ENCODE measurements around the gene ARHGEF28. TPM values are rescaled to one million over a fixed set of nuclear protein-coding genes. Genes with fewer than 3 reads are reported as not detected.

ARHGEF28 gene
- total and polyA plus RNA-seq, 10 of the 15 experiments (the other 5 are each of a cell fraction or from before 2014, with no cell fraction given), result 0.10 to 0.72 (median 0.22) TPM; not detected in 2

- intact Hi-C loops (cut with micrococcal nuclease; ENCODE audit: unreplicated experiment) (no loop called here), in situ Hi-C loops (cut with MboI) (no loop called here)
- H2AFZ ChIP-seq (ENCODE audit: control insufficient read depth, low read depth, low read length), result no peak overlapping the region
- no peaks in the 10 kb centered on the region for H4K20me1 ChIP-seq (ENCODE audit: control insufficient read depth, insufficient read depth)
- no TSS peak for BruUV-seq (replicated peaks)
- H3K27me3 ChIP-seq (replicated peaks in 1 of 2; ENCODE audit: control insufficient read depth in 2 of 2, insufficient read depth in 2 of 2, low read length in 1 of 2), result no peaks in the 10 kb centered on the region; a peak in 1 of 4 replicates
- no peak for FAIRE-seq
- no peak for ATAC-seq
- ChIA-PET RAD21 (ENCODE audit: unreplicated experiment) (no interaction called here), CTCF (interaction anchor here (0.6 to 2.4 kb wide), 4 partner anchors 11 to 26 kb away, joined by 3 to 7 read pairs (median 4); no protein-coding TSS in a partner anchor), POLR2A (interaction anchor here (1.1 kb wide), 1 partner anchor 11 kb away, joined by 3 read pairs; no protein-coding TSS in a partner anchor), SMC1A (ENCODE audit: uncharacterized antibody, unreplicated experiment) (no interaction called here)
- H3K9ac ChIP-seq (ENCODE audit: control insufficient read depth, insufficient read depth, low read length), result no peak overlapping the region
- H3K4me1 ChIP-seq (ENCODE audit: control insufficient read depth, insufficient read depth, low read length), result no peaks in the 10 kb centered on the region; the same call in 1 of the 2 replicates
- TF ChIP-seq ZNF217 (IDR thresholded peaks at IDR 0.05) (no peak), TARDBP (IDR thresholded peaks at IDR 0.05; ENCODE audit: borderline replicate concordance) (no peak), CBX5 (IDR thresholded peaks at IDR 0.05; ENCODE audit: low read depth) (no peak), NFYB (IDR thresholded peaks at IDR 0.05; ENCODE audit: insufficient read depth, low read depth, low read length) (no peak), TAF1 (IDR thresholded peaks at IDR 0.05; ENCODE audit: borderline replicate concordance, low read depth, low read length) (no peak), ZBTB40 (IDR thresholded peaks at IDR 0.05; ENCODE audit: borderline replicate concordance) (no peak), IRF4 (IDR thresholded peaks at IDR 0.05; ENCODE audit: low read depth, low read length) (no peak), RB1 (IDR thresholded peaks at IDR 0.05; ENCODE audit: borderline replicate concordance) (no peak), POU2F2 (IDR thresholded peaks at IDR 0.05; ENCODE audit: borderline replicate concordance, low read depth, low read length) (no peak), NKRF (conservative IDR thresholded peaks at IDR 0.05) (no peak), PAX5 (IDR thresholded peaks at IDR 0.05; ENCODE audit: borderline replicate concordance, low read depth, low read length) (no peak), ZBED1 (IDR thresholded peaks at IDR 0.05; ENCODE audit: borderline replicate concordance) (no peak), ZSCAN29 (IDR thresholded peaks at IDR 0.05) (no peak), BACH1 (IDR thresholded peaks at IDR 0.05; ENCODE audit: borderline replicate concordance) (no peak), ATF2 (IDR thresholded peaks at IDR 0.05; ENCODE audit: low read length) (no peak), SIN3A (IDR thresholded peaks at IDR 0.05; ENCODE audit: low read depth, low read length) (no peak), ETV6 (conservative IDR thresholded peaks at IDR 0.05 in 1 of 2, IDR thresholded peaks at IDR 0.05 in 1 of 2; ENCODE audit: borderline replicate concordance in 1 of 2, low read depth in 1 of 2) (no peak), SREBF2 (IDR thresholded peaks at IDR 0.05; ENCODE audit: low read length) (no peak), JUNB (IDR thresholded peaks at IDR 0.05) (no peak)
- H3K4me3 ChIP-seq, result no peak overlapping the region
- H3K27ac ChIP-seq (ENCODE audit: control insufficient read depth, insufficient read depth), result no peak overlapping the region
- no peak overlapping the region for H3K4me2 ChIP-seq (ENCODE audit: control insufficient read depth, insufficient read depth)
- H3K79me2 ChIP-seq (ENCODE audit: control insufficient read depth, insufficient read depth, low read length), result no peaks in the 10 kb centered on the region
- no peaks in the 10 kb centered on the region for H3K36me3 ChIP-seq (ENCODE audit: control insufficient read depth in 2 of 2, insufficient read depth in 2 of 2, low read length in 1 of 2)
- H3K9me3 ChIP-seq (replicated peaks; ENCODE audit: control insufficient read depth, insufficient read depth, low read length), result no peaks in the 10 kb centered on the region
- no peak for DNase-seq (ENCODE audit: low read depth, low spot score)
- 84% methylated on average over 3 of the region's 3 CpGs for WGBS (ENCODE audit: insufficient coverage, insufficient replicate concordance, low lambda C conversion rate, missing lambda C conversion rate)
Observed at GRCh38 chr5:73917433-73917832, 291.4 kb downstream of the ARHGEF28 start.

Data from GM12878 (cell line).